Ishikawa (cell line): ENCODE results near the gene RGMA.
A peak's percentile ranks its signal among the peaks of the same experiment; 100 is the strongest.

Experiments used
- CEBPB ChIP-seq: IDR thresholded peaks from 2 replicates; pipeline ENCODE4 v1.6.1; 2012
- CREB1 ChIP-seq: IDR thresholded peaks from 2 replicates; pipeline ENCODE4 v1.6.1; 2012; ENCODE audit warnings: low read depth
- EGR1 ChIP-seq: IDR thresholded peaks from 2 replicates; pipeline ENCODE4 v1.6.1; 2012
- EP300 ChIP-seq: IDR thresholded peaks from 2 replicates; pipeline ENCODE4 v1.6.1; 2012; ENCODE audit warnings: borderline replicate concordance
- FOXM1 ChIP-seq: IDR thresholded peaks from 2 replicates; pipeline ENCODE4 v1.6.1; 2012; ENCODE audit warnings: low read depth, borderline replicate concordance
- MAX ChIP-seq: IDR thresholded peaks from 2 replicates; pipeline ENCODE4 v1.6.1; 2012
- NFIC ChIP-seq: IDR thresholded peaks from 2 replicates; pipeline ENCODE4 v1.6.1; 2012
- RAD21 ChIP-seq: IDR thresholded peaks from 2 replicates; pipeline ENCODE4 v1.6.1; 2012; ENCODE audit warnings: low read depth
- REST ChIP-seq: IDR thresholded peaks from 2 replicates; pipeline ENCODE4 v1.6.1; 2012; ENCODE audit warnings: low read depth, mild to moderate bottlenecking
- TAF1 ChIP-seq: IDR thresholded peaks from 2 replicates; pipeline ENCODE4 v1.6.1; 2012; ENCODE audit warnings: low read depth, mild to moderate bottlenecking
- TCF12 ChIP-seq: IDR thresholded peaks from 2 replicates; pipeline ENCODE4 v1.6.1; 2012; ENCODE audit warnings: low read depth
- TEAD4 ChIP-seq: IDR thresholded peaks from 2 replicates; pipeline ENCODE4 v1.6.1; 2012
- USF1 ChIP-seq: IDR thresholded peaks from 2 replicates; pipeline ENCODE4 v1.6.1; 2012
- YY1 ChIP-seq: IDR thresholded peaks from 2 replicates; pipeline ENCODE4 v1.6.1; 2012; ENCODE audit warnings: low read depth
- ZBTB7A ChIP-seq: IDR thresholded peaks from 2 replicates; pipeline ENCODE4 v1.6.1; 2012; ENCODE audit warnings: low read depth

RGMA gene

GRCh38 chr15:93056836-93057235 is 32.2 kb downstream of the RGMA start:
- no peak for TF ChIP-seq ZBTB7A
- TF ChIP-seq EGR1 = no peak
- TF ChIP-seq TEAD4 = no peak
- no peak for TF ChIP-seq NFIC
- TF ChIP-seq USF1 = no peak
- TF ChIP-seq TAF1 = no peak
- TF ChIP-seq YY1 = no peak
- TF ChIP-seq TCF12 = no peak
- TF ChIP-seq FOXM1 = no peak
- no peak for TF ChIP-seq MAX
- no peak for TF ChIP-seq CEBPB
- TF ChIP-seq CREB1 = no peak
- no peak for TF ChIP-seq EP300
- TF ChIP-seq REST = no peak

GRCh38 chr15:93055211-93055610 is 33.8 kb downstream of the RGMA start:
- TF ChIP-seq TEAD4 (no peak), CEBPB (no peak)

GRCh38 chr15:93052090-93052879 is 36.7 kb downstream of the RGMA start:
- TF ChIP-seq FOXM1 (no peak), TCF12 (no peak), RAD21 (peak; percentile 62), YY1 (no peak), EGR1 (no peak)

GRCh38 chr15:93051236-93052089 is 37.5 kb downstream of the RGMA start:
- TF ChIP-seq EP300 (no peak), MAX (no peak), USF1 (no peak), EGR1 (no peak), YY1 (no peak), REST (no peak), TAF1 (no peak), RAD21 (no peak), CEBPB (no peak), TCF12 (no peak), CREB1 (no peak), FOXM1 (no peak)

- no peak for TF ChIP-seq NFIC
- no peak for TF ChIP-seq FOXM1
- no peak for TF ChIP-seq RAD21
- no peak for TF ChIP-seq REST
- TF ChIP-seq ZBTB7A = no peak
- no peak for TF ChIP-seq YY1
- no peak for TF ChIP-seq TEAD4
- no peak for TF ChIP-seq MAX
- TF ChIP-seq TAF1 = no peak
- no peak for TF ChIP-seq CREB1
- TF ChIP-seq EGR1 = no peak
- no peak for TF ChIP-seq CEBPB
- TF ChIP-seq EP300 = no peak
- no peak for TF ChIP-seq USF1
- no peak for TF ChIP-seq TCF12
These were observed 38.4 kb downstream of the RGMA start for GRCh38 chr15:93050648-93051047.
